GM08714 (cell line): ENCODE data around the gene KRTAP12-1.
"Not testable (repeated sequence)": the region's sequence is repeated elsewhere in the genome, so short reads cannot be mapped to it uniquely, and the experiment has no call there.

Experiments
- H3K4me3 ChIP-seq: fragments of 200-500 bp; sonication (Bioruptor generic); 2 replicates; pipeline ENCODE4 v1.5.1; 2014; ENCODE audit warnings: mild to moderate bottlenecking, low read length, inconsistent platforms
- ZNF274 ChIP-seq: IDR thresholded peaks from 2 replicates; pipeline ENCODE4 v1.6.1; 2012; ENCODE audit warnings: mild to moderate bottlenecking, low read depth, low read length

KRTAP12-1 gene

GRCh38 chr21:44706706-44707581, 25.0 kb upstream of the KRTAP12-1 start:
- no peak overlapping the region for H3K4me3 ChIP-seq
- TF ChIP-seq ZNF274, result no peak

DNA sequence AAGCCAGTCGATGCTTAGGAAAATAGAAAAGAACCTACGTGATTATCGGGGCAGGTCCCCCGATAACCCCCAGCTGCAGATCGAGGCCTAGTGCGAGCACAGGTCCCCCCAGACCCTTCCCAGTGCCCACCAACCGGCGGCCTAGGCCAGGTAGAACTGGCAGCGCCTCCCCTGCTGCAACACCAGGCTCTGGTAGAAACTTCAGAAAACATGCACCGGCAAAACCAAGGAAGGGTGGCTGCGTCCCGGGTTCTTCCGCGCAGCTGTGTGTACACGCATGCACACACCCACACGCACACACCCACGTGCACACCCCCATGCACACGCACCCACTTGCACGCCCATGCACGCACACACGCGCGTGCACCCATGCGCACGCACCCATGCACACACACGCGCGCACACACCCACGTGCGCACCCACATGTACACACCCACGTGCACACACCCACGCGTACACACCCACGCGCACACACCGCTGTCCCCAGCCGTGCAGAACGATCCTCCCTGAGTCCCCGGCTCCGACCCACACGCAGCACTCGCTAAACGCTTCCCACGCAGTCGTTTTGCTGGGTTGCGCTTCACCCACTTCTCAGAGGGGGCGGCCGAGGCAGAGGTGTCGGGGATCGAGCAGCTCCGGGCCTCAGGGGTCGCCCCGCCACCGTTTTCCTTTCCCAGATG, 24.2 kb upstream of the KRTAP12-1 start:
- TF ChIP-seq ZNF274, result no peak
- H3K4me3 ChIP-seq, result no peak overlapping the region

DNA sequence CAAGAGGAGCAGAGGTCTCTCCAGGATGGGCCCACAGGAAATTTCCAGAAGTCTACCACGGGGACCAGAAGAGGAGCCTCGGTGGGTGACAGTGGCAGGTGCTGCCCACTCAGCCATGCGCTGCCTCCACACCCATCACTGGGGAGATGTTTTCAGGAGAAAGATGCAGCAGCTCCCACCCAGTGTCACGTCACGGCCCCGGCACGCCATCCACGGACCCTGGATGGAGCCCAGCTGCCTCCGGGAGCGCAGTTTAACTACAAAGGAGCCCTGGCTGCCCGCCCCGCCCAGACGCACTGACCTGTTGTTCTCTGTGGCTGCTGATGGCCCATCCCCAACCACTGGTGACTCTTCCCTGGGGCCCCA, 22.7 kb upstream of the KRTAP12-1 start:
- no peak for TF ChIP-seq ZNF274
- H3K4me3 ChIP-seq, result no peak overlapping the region

DNA sequence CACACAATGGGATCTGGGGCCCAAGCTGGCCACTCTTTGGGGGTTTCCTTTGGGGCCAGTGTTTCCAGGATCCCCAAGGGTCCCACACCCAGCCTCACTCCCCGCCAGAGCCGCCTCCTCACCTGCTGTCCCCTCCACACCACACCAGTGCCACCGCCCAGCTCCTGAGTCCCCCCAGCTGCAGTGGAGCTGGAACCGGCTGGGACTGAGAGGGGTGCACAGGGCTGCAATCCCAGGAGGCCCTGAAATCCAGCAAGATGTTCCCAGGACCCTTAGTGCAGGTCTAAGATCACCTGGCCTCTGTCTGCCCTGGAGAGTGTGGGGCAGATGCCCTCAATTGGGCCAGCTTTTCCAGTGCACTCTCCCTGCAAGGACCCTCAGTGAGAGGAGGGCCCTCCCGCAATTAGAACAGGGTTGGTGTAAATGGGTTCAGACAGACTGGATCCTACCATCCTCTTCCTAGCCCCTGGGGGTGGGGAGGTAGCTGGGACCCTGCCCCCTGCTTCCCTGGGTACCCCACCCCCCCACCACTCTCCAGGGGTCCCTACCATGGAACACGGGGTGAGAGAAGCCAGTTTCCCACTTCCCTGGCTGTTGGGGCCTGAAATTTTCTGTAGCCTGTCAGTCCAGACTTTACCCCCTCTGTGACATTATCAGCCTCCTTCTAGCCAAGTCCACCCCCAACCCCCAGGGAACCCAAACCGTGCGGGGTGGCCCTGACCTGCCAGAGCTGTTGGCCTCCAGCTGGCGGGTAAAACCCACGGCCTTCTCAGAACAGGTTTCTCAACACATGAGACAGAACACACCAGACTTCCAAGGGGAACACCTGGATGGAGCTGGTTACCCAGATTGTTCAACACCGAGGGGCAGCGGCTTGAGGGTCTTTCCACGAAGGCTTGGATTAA, 22.0 kb upstream of the KRTAP12-1 start:
- no peak for TF ChIP-seq ZNF274
- H3K4me3 ChIP-seq, result no peak overlapping the region

- no peak overlapping the region for H3K4me3 ChIP-seq
- no peak for TF ChIP-seq ZNF274
Observed at GRCh38 chr21:44702973-44703730, 21.2 kb upstream of the KRTAP12-1 start.

DNA sequence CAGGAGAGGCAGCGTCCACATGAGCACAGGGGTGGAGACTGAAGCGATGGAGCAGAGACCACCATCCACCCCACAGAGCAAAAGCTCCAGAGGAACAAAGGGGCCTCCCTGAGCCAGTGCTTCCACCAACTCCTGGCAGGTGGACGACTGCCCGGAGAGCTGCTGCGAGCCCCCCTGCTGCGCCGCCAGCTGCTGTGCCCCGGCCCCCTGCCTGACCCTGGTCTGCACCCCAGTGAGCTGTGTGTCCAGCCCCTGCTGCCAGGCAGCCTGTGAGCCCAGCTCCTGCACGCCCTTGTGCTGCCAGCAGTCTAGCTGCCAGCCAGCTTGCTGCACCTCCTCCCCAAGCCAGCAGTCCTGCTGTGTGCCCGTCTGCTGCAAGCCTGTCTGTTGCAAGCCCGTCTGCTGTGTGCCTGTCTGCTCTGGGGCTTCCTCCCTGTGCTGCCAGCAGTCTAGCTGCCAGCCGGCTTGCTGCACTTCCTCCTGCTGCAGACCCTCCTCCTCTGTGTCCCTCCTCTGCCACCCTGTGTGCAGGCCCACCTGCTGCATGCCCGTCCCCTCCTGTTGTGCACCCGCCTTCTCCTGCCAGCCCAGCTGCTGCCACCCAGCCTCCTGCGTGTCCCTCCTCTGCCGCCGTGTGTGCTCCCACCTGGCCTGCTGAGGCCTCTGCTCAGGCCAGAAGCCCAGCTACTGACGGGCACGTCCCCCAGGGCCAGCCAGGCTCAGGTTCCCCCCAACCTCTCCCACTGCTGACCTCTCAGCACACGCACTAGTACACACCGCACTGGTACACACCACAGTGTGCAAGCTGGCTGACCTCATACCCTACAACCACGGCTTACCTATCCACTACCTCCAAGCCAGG, 20.4 kb upstream of the KRTAP12-1 start:
- TF ChIP-seq ZNF274, result no peak
- H3K4me3 ChIP-seq, result no peak overlapping the region

- no peak for TF ChIP-seq ZNF274
- no peak overlapping the region for H3K4me3 ChIP-seq
Observed at GRCh38 chr21:44701541-44701940, 19.6 kb upstream of the KRTAP12-1 start.

DNA sequence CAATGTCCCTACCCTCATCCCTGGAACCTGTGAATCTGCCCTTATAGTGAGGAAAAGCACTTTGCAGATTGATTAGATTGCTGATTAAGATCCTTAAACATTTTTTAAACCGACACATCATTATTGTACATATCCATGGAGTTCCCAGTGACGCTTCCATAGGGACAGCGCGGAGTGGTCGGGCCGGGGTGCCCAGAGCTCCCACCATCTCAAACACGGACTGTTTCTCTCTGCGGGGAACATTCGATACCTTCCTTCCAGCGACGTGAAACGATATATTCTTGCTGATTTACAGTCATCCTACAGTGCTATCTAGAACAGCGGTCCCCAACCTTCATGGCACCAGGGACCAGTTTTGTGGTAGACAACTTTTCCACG, 19.0 kb upstream of the KRTAP12-1 start:
- TF ChIP-seq ZNF274, result no peak

DNA sequence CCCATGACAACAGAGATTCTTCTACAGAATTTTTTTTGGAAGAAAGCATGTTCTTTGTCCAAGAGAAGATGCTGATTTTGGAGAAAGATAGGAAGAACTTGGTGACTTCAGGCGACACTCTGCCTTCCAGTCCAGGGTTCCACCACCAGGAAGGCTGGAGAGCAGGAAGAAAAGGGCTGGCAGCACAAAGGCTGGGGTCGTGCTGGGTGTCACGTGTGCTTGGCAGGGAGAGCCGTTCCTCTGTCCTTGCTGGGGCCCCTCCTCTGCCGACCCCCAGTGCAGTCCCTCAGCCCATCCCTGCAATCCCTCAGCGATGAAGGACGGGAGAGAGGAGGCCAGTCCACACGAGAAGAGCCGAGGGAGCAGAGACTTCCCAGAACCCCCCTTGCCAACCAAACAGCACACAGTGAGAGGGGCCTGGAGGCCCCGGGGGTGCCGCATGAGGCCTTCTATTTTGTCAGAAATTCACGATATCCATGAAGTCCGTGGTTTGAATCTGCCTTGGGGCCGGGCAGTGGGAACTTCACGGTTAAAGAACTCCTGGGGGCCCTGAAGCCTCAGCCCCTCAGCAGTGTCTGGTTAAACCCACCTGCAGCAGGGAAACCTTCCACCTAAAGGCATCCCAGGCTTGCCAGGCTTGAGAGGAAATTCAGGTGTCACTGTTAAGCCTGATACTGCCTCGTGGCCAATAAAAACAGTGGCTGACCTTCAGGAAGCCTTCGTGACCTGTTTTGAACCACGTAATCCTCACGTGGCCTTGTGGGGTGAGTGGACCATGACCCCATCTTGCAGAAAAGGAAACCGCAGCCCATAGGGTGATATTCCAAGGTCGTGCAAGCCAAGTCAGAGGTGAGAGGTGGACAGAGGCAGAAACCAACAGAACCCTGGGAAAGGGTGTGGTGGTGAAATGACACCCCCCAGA, 18.4 kb upstream of the KRTAP12-1 start:
- no peak overlapping the region for H3K4me3 ChIP-seq
- no peak for TF ChIP-seq ZNF274

More for the DNA sequence above, 19.0 kb upstream of the KRTAP12-1 start:
- H3K4me3 ChIP-seq, result no peak overlapping the region

GRCh38 chr21:44699502-44700001, 17.6 kb upstream of the KRTAP12-1 start:
- no peak overlapping the region for H3K4me3 ChIP-seq
- TF ChIP-seq ZNF274, result no peak

- TF ChIP-seq ZNF274, result no peak
- H3K4me3 ChIP-seq, result no peak overlapping the region
Observed at GRCh38 chr21:44697811-44698734, 16.1 kb upstream of the KRTAP12-1 start.

GRCh38 chr21:44697172-44697810, 15.3 kb upstream of the KRTAP12-1 start, which contains the start of gene KRTAP10-12:
Gene KRTAP10-12, plus strand, starts transcription at chr21:44697172. Its CDS starts 30 bp downstream, at chr21:44697202.
- not testable (repeated sequence) for H3K4me3 ChIP-seq
